ENCODE results near the gene SH3PXD2A. TPM values are rescaled to one million over a fixed set of nuclear protein-coding genes. Genes with fewer than 3 reads are reported as not detected.

The SH3PXD2A gene
- total RNA-seq, 1 donor from 2014 or later, result 166 TPM

GRCh38 chr10:103709341-103709920 lies 145.9 kb downstream of the SH3PXD2A start:
- ATAC-seq (no peak), DNase-seq (ENCODE audit: low spot score) (no peak)
- intact Hi-C loops (cut with DNase I), result no loop called here

- no peak for ATAC-seq
- intact Hi-C loops (cut with DNase I), result no loop called here
- no peak for DNase-seq (ENCODE audit: low spot score)
Observed at GRCh38 chr10:103708627-103709288, 146.6 kb downstream of the SH3PXD2A start.

- DNase-seq (ENCODE audit: low spot score) (no peak), ATAC-seq (no peak)
- intact Hi-C loops (cut with DNase I), result no loop called here
Observed at GRCh38 chr10:103707956-103708626, 147.3 kb downstream of the SH3PXD2A start.

GRCh38 chr10:103706762-103707161 lies 148.6 kb downstream of the SH3PXD2A start:
- no peak for DNase-seq (ENCODE audit: low spot score)
- intact Hi-C loops (cut with DNase I), result no loop called here
- no peak for ATAC-seq

GRCh38 chr10:103706047-103706446 lies 149.3 kb downstream of the SH3PXD2A start:
- intact Hi-C loops (cut with DNase I), result no loop called here

GRCh38 chr10:103703941-103704919 lies 151.1 kb downstream of the SH3PXD2A start:
- no peak for DNase-seq (ENCODE audit: low spot score)
- intact Hi-C loops (cut with DNase I), result no loop called here
- ATAC-seq, result no peak

More at GRCh38 chr10:103706047-103706446, 149.3 kb downstream of the SH3PXD2A start:
- ATAC-seq, result no peak
- DNase-seq (ENCODE audit: low spot score), result no peak

- intact Hi-C loops (cut with DNase I), result no loop called here
- ATAC-seq, result no peak
- no peak for DNase-seq (ENCODE audit: low spot score)
Observed at GRCh38 chr10:103701380-103702222, 153.8 kb downstream of the SH3PXD2A start.

GRCh38 chr10:103700436-103700715 lies 155.0 kb downstream of the SH3PXD2A start:
- DNase-seq (ENCODE audit: low spot score) (no peak), ATAC-seq (no peak)
- intact Hi-C loops (cut with DNase I), result no loop called here

- DNase-seq (ENCODE audit: low spot score) (no peak), ATAC-seq (no peak)
- intact Hi-C loops (cut with DNase I), result no loop called here
Observed at GRCh38 chr10:103699611-103700435, 155.6 kb downstream of the SH3PXD2A start.

GRCh38 chr10:103698266-103698665 lies 157.1 kb downstream of the SH3PXD2A start:
- intact Hi-C loops (cut with DNase I), result no loop called here
- ATAC-seq (no peak), DNase-seq (ENCODE audit: low spot score) (peak; percentile 57)

- DNase-seq (ENCODE audit: low spot score), result no peak
- ATAC-seq, result no peak
- intact Hi-C loops (cut with DNase I), result no loop called here
Observed at GRCh38 chr10:103697787-103698186, 157.6 kb downstream of the SH3PXD2A start.

GRCh38 chr10:103696411-103697145 lies 158.8 kb downstream of the SH3PXD2A start:
- ATAC-seq (peak; percentile 43), DNase-seq (ENCODE audit: low spot score) (peak; percentile 80)
- intact Hi-C loops (cut with DNase I), result no loop called here

- no peak for DNase-seq (ENCODE audit: low spot score)
- intact Hi-C loops (cut with DNase I), result no loop called here
- ATAC-seq, result no peak
Observed at GRCh38 chr10:103696094-103696410, 159.3 kb downstream of the SH3PXD2A start.

GRCh38 chr10:103695584-103696005 lies 159.8 kb downstream of the SH3PXD2A start:
- DNase-seq (ENCODE audit: low spot score) (no peak), ATAC-seq (peak; percentile 73)
- intact Hi-C loops (cut with DNase I), result no loop called here

- ATAC-seq (no peak), DNase-seq (ENCODE audit: low spot score) (no peak)
- intact Hi-C loops (cut with DNase I), result no loop called here
Observed at GRCh38 chr10:103693812-103694205, 161.6 kb downstream of the SH3PXD2A start.

- ATAC-seq, result peak; percentile 18
- intact Hi-C loops (cut with DNase I), result no loop called here
- DNase-seq (ENCODE audit: low spot score), result no peak
Observed at GRCh38 chr10:103692952-103693811, 162.2 kb downstream of the SH3PXD2A start.

Data from sciatic nerve (tissue), 2 donors.